Measurements from ENCODE around the gene SLC27A3. TPM values are rescaled to one million over a fixed set of nuclear protein-coding genes. Genes with fewer than 3 reads are reported as not detected.

Gene SLC27A3
- total RNA-seq, result 10 to 100 TPM; 23.0 to 36.2 (median 31.5) TPM

DNA sequence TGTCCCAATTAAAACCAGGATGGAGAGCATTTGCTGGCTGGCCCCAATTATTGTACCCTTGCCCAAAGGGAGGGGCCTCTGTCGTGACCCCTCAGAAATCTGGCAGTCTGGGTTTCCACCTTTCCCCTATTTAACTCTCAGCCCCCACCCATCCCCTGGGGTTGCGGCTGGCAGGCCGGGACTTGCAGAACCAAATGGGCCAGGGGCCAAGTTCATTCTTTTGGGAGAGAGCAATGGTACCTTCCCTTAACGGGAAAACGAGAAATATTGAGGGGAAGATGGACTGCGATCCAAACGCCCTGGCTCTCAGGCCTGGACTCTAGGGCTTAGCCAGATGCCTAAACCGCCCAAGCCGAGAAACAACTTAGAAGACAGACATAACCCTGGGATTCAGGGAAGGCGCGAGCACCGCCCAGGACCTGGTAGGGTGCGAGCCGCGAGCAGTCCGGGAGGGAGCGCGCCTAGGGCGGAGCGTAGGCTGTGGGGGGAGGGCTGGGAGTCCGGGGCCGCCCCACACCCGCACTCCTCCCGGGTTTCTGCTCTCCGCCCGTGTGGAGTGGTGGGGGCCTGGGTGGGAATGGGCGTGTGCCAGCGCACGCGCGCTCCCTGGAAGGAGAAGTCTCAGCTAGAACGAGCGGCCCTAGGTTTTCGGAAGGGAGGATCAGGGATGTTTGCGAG lies at the start of gene SLC27A3:
TSS of gene SLC27A3 (plus strand) at position 628 of the 678 bp plus-strand sequence. CDS start 91 bp downstream, outside the sequence.
- intact Hi-C loops (cut with DNase I; ENCODE audit: low total_unique reads), result loop anchor here (1.0 to 10.0 kb wide), 2 partner anchors 22 to 100 kb away; partner anchors contain the start of genes ILF2 and NPR1
- Histone ChIP-seq H3K27ac (peak within 1 kb of the TSS; percentile 85 to 94), H3K27me3 (no peaks in the 10 kb centered on the region), H3K4me1 (peaks cover 21 to 31% of the 10 kb centered on the region in 2 donors), H3K36me3 (no peaks in the 10 kb centered on the region), H3K4me3 (peak within 1 kb of the TSS; percentile 62 to 94 (median 87)), H3K9me3 (no peaks in the 10 kb centered on the region)
- TF ChIP-seq POLR2AphosphoS5 (IDR thresholded peaks at IDR 0.05), result peak in 2 of 3 donors; percentile 16 to 54
- no peak for TF ChIP-seq CTCF (IDR thresholded peaks at IDR 0.05)
- no peak for TF ChIP-seq POLR2A (IDR thresholded peaks at IDR 0.05)
- peak; percentile 66 to 73 for DNase-seq (ENCODE audit: low spot score in 2 of 2)

- peak; percentile 59 for TF ChIP-seq POLR2A (IDR thresholded peaks at IDR 0.05)
- TF ChIP-seq CTCF (IDR thresholded peaks at IDR 0.05), result no peak
- TF ChIP-seq POLR2AphosphoS5 (IDR thresholded peaks at IDR 0.05), result peak in 1 of 3 donors; percentile 67
- H3K36me3 ChIP-seq, result no peaks in the 10 kb centered on the region
- peak; percentile 99 to 100 for DNase-seq (ENCODE audit: low spot score in 2 of 2)
- H3K27me3 ChIP-seq, result no peaks in the 10 kb centered on the region
- no peaks in the 10 kb centered on the region for H3K9me3 ChIP-seq
- intact Hi-C loops (cut with DNase I; ENCODE audit: low total_unique reads), result loop anchor here (5.0 kb wide), 1 partner anchor 820 kb away; no protein-coding TSS in a partner anchor
- peak within 1 kb of the TSS; percentile 75 to 84 (median 82) for H3K4me3 ChIP-seq
- peak within 1 kb of the TSS; percentile 96 to 97 for H3K27ac ChIP-seq
- H3K4me1 ChIP-seq, result peaks cover 0 to 8% of the 10 kb centered on the region in 2 donors
These were observed 47.5 kb upstream of the SLC27A3 start, which contains the start of gene INTS3 for GRCh38 chr1:153727463-153728304. Gene INTS3, plus strand, starts transcription at chr1:153728050. Its CDS starts 585 bp downstream, at chr1:153728635.

DNA sequence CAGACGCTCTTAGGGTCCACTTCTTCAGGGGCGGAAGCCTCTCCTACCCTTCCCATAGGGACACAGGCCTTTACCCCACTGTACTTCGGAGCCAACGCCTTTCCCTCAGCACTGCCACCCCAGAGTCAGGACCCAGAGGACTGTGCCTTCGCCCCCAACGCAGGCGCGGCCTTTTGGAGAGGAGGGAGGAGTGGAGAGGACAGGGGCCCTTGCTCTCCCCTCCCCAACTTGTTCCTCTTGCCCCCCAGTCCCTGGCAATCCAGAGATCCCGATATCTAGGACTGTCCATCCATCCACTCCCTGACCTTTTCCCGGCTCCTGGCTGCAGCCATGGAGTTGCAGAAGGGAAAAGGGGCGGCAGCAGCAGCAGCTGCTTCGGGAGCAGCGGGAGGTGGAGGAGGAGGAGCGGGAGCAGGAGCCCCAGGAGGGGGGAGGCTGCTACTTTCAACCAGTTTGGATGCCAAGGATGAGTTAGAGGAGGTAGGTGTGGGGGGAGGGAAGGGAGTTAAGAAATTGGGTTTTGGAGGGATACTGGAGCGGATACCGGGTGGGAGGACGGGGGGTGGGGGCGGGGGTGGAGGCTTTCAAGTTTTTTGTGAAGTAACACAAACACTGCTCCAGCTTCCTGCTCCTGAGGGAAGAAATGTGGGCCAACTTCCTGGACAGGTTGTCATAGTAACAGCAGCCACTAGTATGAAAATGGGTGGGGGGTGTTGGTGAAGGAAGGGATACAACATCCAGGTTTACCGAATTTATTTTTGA lies 46.7 kb upstream of the SLC27A3 start:
- TF ChIP-seq CTCF (IDR thresholded peaks at IDR 0.05) (no peak), POLR2A (IDR thresholded peaks at IDR 0.05) (no peak), POLR2AphosphoS5 (IDR thresholded peaks at IDR 0.05) (peak in 1 of 3 donors; percentile 21)
- intact Hi-C loops (cut with DNase I; ENCODE audit: low total_unique reads), result loop anchor here (5.0 kb wide), 1 partner anchor 819 kb away; no protein-coding TSS in a partner anchor
- peak in 1 of 2 donors; percentile 27 for DNase-seq (ENCODE audit: low spot score in 2 of 2)
- H3K27me3 ChIP-seq, result no peaks in the 10 kb centered on the region
- H3K9me3 ChIP-seq, result no peaks in the 10 kb centered on the region
- H3K4me1 ChIP-seq, result peaks cover 0 to 8% of the 10 kb centered on the region in 2 donors
- H3K4me3 ChIP-seq, result peak overlapping the region; percentile 75 to 84 (median 82)
- H3K27ac ChIP-seq, result peak overlapping the region; percentile 96 to 97
- no peaks in the 10 kb centered on the region for H3K36me3 ChIP-seq

GRCh38 chr1:153730468-153730988 lies 44.7 kb upstream of the SLC27A3 start:
- peaks cover 0 to 8% of the 10 kb centered on the region in 2 donors for H3K4me1 ChIP-seq
- H3K9me3 ChIP-seq, result no peaks in the 10 kb centered on the region
- H3K27ac ChIP-seq, result peak overlapping the region; percentile 45 to 96
- TF ChIP-seq POLR2A (IDR thresholded peaks at IDR 0.05), result no peak
- no peak for TF ChIP-seq POLR2AphosphoS5 (IDR thresholded peaks at IDR 0.05)
- no peak for TF ChIP-seq CTCF (IDR thresholded peaks at IDR 0.05)
- no peaks in the 10 kb centered on the region for H3K27me3 ChIP-seq
- no peaks in the 10 kb centered on the region for H3K36me3 ChIP-seq
- intact Hi-C loops (cut with DNase I; ENCODE audit: low total_unique reads), result no loop called here
- DNase-seq (ENCODE audit: low spot score in 2 of 2), result no peak
- no peak overlapping the region for H3K4me3 ChIP-seq
